Brain microvascular endothelial cell (primary cell): Measurements from ENCODE around the gene MVP.

Experiments used
- DNase-seq: peaks from one replicate; pipeline ENCODE4 v3.0.0-alpha.2; 2020
- H3K27ac ChIP-seq: fragments of 250-450 bp; sonication (Bioruptor Pico); 2 replicates; pipeline ENCODE4 v1.5.1; 2020; ENCODE audit warnings: mild to moderate bottlenecking, moderate library complexity
- H3K27me3 ChIP-seq: fragments of 250-450 bp; sonication (Bioruptor Pico); replicated peaks from 2 replicates; pipeline ENCODE4 v1.5.1; 2020; ENCODE audit warnings: mild to moderate bottlenecking
- H3K36me3 ChIP-seq: fragments of 250-450 bp; sonication (Bioruptor Pico); replicated peaks from 2 replicates; pipeline ENCODE4 v1.5.1; 2020; ENCODE audit warnings: mild to moderate bottlenecking
- H3K4me3 ChIP-seq: 2 replicates; pipeline ENCODE4 v1.5.1; 2011; ENCODE audit warnings: low read depth, mild to moderate bottlenecking, control low read depth, low read length, moderate library complexity
- CTCF ChIP-seq: IDR thresholded peaks from 2 replicates; pipeline ENCODE4 v1.5.1; 2011; ENCODE audit warnings: low read depth, mild to moderate bottlenecking, moderate library complexity, low read length, control low read depth, inconsistent platforms; ENCODE audit errors: missing control alignments
- in situ Hi-C: cut with HindIII; loops from 2 replicates; pipeline ENCODE4 v1.10.0; 2017; ENCODE audit warnings: low sequenced_read_pairs, low pct_ligation_motif_present

The MVP gene

GRCh38 chr16:29806641-29807425, 13.4 kb upstream of the MVP start:
- DNase-seq, result no peak
- no peak for TF ChIP-seq CTCF
- Histone ChIP-seq H3K27ac (peak overlapping the region; percentile 44), H3K4me3 (peak overlapping the region; percentile 72), H3K36me3 (peaks cover 9% of the 10 kb centered on the region), H3K27me3 (no peaks in the 10 kb centered on the region)
- in situ Hi-C loops, result no loop called here

DNA sequence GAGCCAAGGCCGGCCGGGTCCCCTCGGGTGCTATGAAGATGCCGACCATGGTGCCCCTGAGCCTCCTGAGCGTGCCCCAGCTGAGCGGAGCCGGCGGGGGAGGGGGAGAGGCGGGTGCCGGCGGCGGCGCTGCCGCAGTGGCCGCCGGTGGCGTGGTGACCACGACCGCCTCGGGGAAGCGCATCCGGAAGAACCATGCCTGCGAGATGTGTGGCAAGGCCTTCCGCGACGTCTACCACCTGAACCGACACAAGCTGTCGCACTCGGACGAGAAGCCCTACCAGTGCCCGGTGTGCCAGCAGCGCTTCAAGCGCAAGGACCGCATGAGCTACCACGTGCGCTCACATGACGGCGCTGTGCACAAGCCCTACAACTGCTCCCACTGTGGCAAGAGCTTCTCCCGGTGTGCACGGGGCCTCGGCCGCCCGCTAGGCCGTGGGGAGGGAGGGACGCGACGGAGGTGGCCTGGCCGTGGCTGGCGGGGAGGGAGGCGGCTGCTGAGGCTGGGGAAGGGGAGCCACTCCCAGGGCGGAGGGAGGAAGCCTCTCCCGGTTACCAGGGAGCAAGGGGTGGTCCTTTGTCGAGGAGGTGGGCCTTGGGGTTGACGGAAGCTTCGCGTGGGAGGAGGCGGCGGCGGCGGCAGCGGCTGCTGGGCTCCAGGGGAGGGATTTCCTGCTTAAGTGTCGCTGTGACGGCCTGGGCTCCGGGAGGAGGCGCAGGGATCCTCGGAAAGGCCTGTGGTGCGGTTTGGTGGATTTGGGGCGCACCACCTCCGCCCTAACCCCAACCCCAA, 12.6 kb upstream of the MVP start:
- peak; percentile 65 for TF ChIP-seq CTCF
- H3K4me3 ChIP-seq, result peak overlapping the region; percentile 68
- peak overlapping the region; percentile 28 for H3K27ac ChIP-seq
- no peaks in the 10 kb centered on the region for H3K27me3 ChIP-seq
- peaks cover 9% of the 10 kb centered on the region for H3K36me3 ChIP-seq
- in situ Hi-C loops, result no loop called here
- peak; percentile 89 for DNase-seq

GRCh38 chr16:29808219-29808900, 11.9 kb upstream of the MVP start:
- no peak for DNase-seq
- TF ChIP-seq CTCF, result no peak
- Histone ChIP-seq H3K4me3 (peak overlapping the region; percentile 68), H3K27me3 (no peaks in the 10 kb centered on the region), H3K27ac (peak overlapping the region; percentile 28), H3K36me3 (peaks cover 9% of the 10 kb centered on the region)
- in situ Hi-C loops, result no loop called here

- Histone ChIP-seq H3K4me3 (peak overlapping the region; percentile 68), H3K27me3 (no peaks in the 10 kb centered on the region), H3K27ac (no peak overlapping the region), H3K36me3 (peaks cover 9% of the 10 kb centered on the region)
- DNase-seq, result no peak
- no peak for TF ChIP-seq CTCF
- in situ Hi-C loops, result no loop called here
Measured at GRCh38 chr16:29809031-29809747, 11.1 kb upstream of the MVP start.

DNA sequence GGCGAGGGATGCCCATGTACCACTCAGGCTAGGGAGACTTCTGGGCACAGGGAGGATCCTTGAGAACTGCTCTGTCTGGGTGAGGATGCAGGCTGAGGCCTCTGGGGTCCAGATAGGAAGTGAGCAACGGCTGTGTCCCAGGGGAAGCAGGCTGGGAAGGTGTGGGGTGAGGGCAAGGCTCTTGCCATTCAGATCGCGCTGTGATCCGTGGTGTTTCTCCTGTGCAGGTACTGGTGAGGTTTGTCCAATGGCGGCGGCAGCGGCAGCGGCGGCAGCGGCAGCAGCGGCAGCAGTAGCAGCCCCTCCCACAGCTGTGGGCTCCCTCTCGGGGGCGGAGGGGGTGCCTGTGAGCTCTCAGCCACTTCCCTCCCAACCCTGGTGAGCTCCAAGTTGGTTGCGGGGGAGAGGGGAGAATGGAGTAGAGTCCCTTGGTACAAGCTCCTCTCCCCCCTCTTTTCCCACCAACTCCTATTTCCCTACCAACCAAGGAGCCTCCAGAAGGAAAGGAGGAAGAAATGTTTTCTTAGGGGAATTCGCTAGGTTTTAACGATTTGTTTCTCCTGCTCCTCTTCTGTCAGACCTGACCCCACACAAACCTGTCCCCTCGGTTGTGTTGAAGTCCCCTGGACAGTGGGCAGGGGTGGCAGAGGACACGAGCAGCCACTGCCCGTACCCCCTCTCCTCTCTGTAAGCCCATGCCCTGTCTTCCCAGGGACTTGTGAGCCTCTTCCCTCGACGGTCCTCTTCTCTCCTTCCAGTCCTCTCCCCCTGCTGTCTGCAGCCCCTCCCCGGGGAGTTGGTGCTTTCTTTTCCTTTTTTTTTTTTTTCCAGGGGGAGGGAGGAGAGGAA, 10.2 kb upstream of the MVP start:
- in situ Hi-C loops, result no loop called here
- no peak for TF ChIP-seq CTCF
- Histone ChIP-seq H3K36me3 (peaks cover 9% of the 10 kb centered on the region), H3K4me3 (peak overlapping the region; percentile 27), H3K27ac (no peak overlapping the region), H3K27me3 (no peaks in the 10 kb centered on the region)
- no peak for DNase-seq
